Uterus (tissue), 4 donors: ENCODE data around the gene TMC7. TPM values are rescaled to one million over a fixed set of nuclear protein-coding genes. Genes with fewer than 3 reads are reported as not detected.

Experiments used
- DNase-seq, 2 donors: peaks; one replicate each; pipeline ENCODE4 v3.0.0-alpha.2; 2019 to 2020
- H3K27ac ChIP-seq, 2 donors: fragments of 200-600 bp; sonication (generic); 1 replicate in 1 of 2; 2 replicates in 1 of 2; pipeline ENCODE4 v1.5.1; 2016 to 2018
- H3K27me3 ChIP-seq, 2 donors: fragments of 200-600 bp; sonication (generic); one replicate each; pipeline ENCODE4 v1.5.1; 2018 to 2019; ENCODE audit warnings: control low read depth in 1 of 2
- H3K36me3 ChIP-seq, 2 donors: fragments of 200-600 bp; sonication (generic); one replicate each; pipeline ENCODE4 v1.5.1; 2019; ENCODE audit warnings: control low read depth in 1 of 2
- H3K4me1 ChIP-seq, 2 donors: fragments of 200-600 bp; sonication (generic); one replicate each; pipeline ENCODE4 v1.5.1; 2018 to 2019; ENCODE audit warnings: control low read depth in 1 of 2
- H3K4me3 ChIP-seq, 2 donors: fragments of 200-600 bp; sonication (generic); 1 replicate in 1 of 2; 2 replicates in 1 of 2; pipeline ENCODE4 v1.5.1; 2018 to 2019; ENCODE audit warnings: mild to moderate bottlenecking in 1 of 2
- H3K9me3 ChIP-seq, 2 donors: fragments of 200-600 bp; sonication (generic); one replicate each; pipeline ENCODE4 v1.5.1; 2019; ENCODE audit warnings: control low read depth in 1 of 2
- POLR2A ChIP-seq, 2 donors: fragments of 450-650 bp; IDR thresholded peaks; one replicate each; pipeline ENCODE4 v1.6.1; 2016; ENCODE audit warnings: antibody characterized with exemption in 2 of 2, mild to moderate bottlenecking in 1 of 2, moderate library complexity in 1 of 2
- intact Hi-C: fragments of 100-400 bp; cut with DNase I; formaldehyde crosslinking; loops from one replicate; pipeline ENCODE4 v1.15.1; 2023; ENCODE audit warnings: low total_unique reads
- total RNA-seq, 4 donors: library from RNA; depleted of rRNA in 3 of 4; stranded (reverse); fragments of >200 nt in 3 of 4; gene quantifications; one replicate each; pipeline versions ENCODE4 v1.1.0 to v1.2.4, GENCODE V29; 2014 to 2023
- TF ChIP-seq, protein P1 (sequence below), 4 experiments: fragments of 200-600 bp in 2 of 4; fragments of 450-650 bp in 2 of 4; sonication (generic) in 2 of 4; IDR thresholded peaks; one replicate each; pipeline ENCODE4 v1.5.1; 2016 to 2019; ENCODE audit warnings: antibody characterized with exemption in 4 of 4, mild to moderate bottlenecking in 2 of 4, moderate library complexity in 1 of 4
- donor health status: DM: yes; HTN: yes; CAD: no.

The TMC7 gene
- total RNA-seq, 4 donors from 2014 or later: 1.7 to 1.8 TPM; not detected in 2

- no peaks in the 10 kb centered on the region for H3K36me3 ChIP-seq
- peak; percentile 29 to 63 for TF ChIP-seq POLR2A (IDR thresholded peaks at IDR 0.05)
- TF ChIP-seq, protein P1, sequence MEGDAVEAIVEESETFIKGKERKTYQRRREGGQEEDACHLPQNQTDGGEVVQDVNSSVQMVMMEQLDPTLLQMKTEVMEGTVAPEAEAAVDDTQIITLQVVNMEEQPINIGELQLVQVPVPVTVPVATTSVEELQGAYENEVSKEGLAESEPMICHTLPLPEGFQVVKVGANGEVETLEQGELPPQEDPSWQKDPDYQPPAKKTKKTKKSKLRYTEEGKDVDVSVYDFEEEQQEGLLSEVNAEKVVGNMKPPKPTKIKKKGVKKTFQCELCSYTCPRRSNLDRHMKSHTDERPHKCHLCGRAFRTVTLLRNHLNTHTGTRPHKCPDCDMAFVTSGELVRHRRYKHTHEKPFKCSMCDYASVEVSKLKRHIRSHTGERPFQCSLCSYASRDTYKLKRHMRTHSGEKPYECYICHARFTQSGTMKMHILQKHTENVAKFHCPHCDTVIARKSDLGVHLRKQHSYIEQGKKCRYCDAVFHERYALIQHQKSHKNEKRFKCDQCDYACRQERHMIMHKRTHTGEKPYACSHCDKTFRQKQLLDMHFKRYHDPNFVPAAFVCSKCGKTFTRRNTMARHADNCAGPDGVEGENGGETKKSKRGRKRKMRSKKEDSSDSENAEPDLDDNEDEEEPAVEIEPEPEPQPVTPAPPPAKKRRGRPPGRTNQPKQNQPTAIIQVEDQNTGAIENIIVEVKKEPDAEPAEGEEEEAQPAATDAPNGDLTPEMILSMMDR (IDR thresholded peaks at IDR 0.05): peak in 2 of 4 experiments; percentile 17 to 18
- H3K27me3 ChIP-seq: no peaks in the 10 kb centered on the region
- H3K4me3 ChIP-seq: peak within 1 kb of the TSS; percentile 79 to 81
- peaks cover 3 to 4% of the 10 kb centered on the region in 2 donors for H3K4me1 ChIP-seq
- H3K27ac ChIP-seq: peak within 1 kb of the TSS; percentile 98
- peak; percentile 97 to 99 for DNase-seq
- H3K9me3 ChIP-seq: no peaks in the 10 kb centered on the region
- intact Hi-C loops: no loop called here
These were observed 83.9 kb downstream of the TMC7 start, which contains the start of gene COQ7 for GRCh38 chr16:19067349-19068236. Gene COQ7, plus strand, starts transcription at chr16:19067614. Its CDS starts 51 bp downstream, at chr16:19067665.

- TF ChIP-seq, protein P1 (IDR thresholded peaks at IDR 0.05): no peak
- no peak for TF ChIP-seq POLR2A (IDR thresholded peaks at IDR 0.05)
- Histone ChIP-seq H3K27ac (peak overlapping the region; percentile 98), H3K27me3 (no peaks in the 10 kb centered on the region), H3K4me1 (peaks cover 3 to 4% of the 10 kb centered on the region in 2 donors), H3K36me3 (no peaks in the 10 kb centered on the region), H3K9me3 (no peaks in the 10 kb centered on the region), H3K4me3 (peak overlapping the region; percentile 79 to 81)
- intact Hi-C loops: no loop called here
- DNase-seq: no peak
These were observed 84.6 kb downstream of the TMC7 start for GRCh38 chr16:19068237-19068815.

DNA sequence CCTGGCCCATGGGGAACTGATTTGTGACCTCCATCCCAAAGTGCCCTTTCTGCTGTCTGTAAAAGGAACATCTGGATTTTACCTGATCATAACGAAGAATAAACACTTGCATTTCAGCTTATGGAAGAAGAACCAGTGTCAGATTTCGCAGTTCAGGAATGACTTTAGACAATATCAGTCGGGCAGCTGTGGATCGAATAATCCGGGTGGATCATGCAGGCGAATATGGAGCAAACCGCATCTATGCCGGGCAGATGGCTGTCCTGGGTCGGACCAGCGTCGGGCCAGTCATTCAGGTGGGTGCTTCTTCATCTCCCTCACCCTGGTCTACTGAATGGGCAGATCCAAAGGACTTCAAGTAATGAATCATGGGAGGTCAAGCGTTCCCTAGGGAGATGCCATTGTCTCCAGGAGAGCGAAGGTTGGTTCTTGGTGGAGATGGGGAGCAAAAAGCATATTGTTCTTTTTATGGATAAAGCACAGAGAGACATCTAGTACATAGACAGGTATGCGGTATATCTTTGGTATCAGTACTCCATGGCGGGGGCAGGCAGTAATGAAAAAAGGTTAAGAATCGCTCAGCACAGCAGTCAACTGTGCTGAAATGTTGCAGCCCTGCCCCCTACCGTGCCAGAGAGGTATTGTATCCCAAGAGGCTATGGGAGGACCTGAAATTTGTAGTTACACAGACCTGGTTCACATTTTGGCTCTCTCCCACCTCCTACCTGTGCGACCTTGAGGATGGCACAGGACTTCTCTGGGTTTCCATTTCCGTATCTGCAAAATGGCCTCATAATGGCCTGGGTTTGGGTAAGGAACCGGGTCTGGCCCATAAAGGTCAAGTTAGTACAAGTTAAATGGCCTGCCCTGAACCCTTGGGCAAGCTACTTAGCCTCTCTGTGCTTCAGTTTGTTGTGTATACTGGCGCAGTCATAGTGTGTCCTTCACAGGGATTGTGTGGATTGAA is 88.4 kb downstream of the TMC7 start:
- H3K4me1 ChIP-seq: peaks cover 3 to 4% of the 10 kb centered on the region in 2 donors
- no peak for TF ChIP-seq POLR2A (IDR thresholded peaks at IDR 0.05)
- TF ChIP-seq, protein P1 (IDR thresholded peaks at IDR 0.05): peak; percentile 24 to 44 (median 32)
- DNase-seq: no peak
- no peaks in the 10 kb centered on the region for H3K36me3 ChIP-seq
- H3K27me3 ChIP-seq: no peaks in the 10 kb centered on the region
- no peak overlapping the region for H3K4me3 ChIP-seq
- no peak overlapping the region for H3K27ac ChIP-seq
- no peaks in the 10 kb centered on the region for H3K9me3 ChIP-seq
- intact Hi-C loops: no loop called here

DNA sequence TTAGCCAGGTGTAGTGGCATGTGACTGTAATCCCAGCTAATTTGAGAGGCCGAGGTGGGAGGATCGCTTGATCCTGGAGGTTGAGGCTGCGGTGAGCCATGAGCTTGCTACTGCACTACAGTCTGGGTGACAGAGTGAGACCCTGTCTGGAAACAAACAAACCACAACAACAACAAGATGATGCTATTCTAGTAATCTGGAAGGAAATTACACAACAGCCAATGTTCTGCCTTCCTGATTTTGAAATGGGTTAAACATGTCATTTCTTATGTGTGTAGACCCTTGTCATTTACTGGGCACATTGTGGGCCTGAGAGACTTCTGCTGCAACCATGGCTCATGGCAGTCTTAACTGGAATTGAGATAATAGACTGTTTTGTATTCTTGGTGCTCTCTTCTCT is 89.6 kb downstream of the TMC7 start:
- H3K4me3 ChIP-seq: no peak overlapping the region
- TF ChIP-seq POLR2A (IDR thresholded peaks at IDR 0.05): no peak
- TF ChIP-seq, protein P1 (IDR thresholded peaks at IDR 0.05): no peak
- no peaks in the 10 kb centered on the region for H3K36me3 ChIP-seq
- DNase-seq: no peak
- H3K4me1 ChIP-seq: peaks cover 2 to 3% of the 10 kb centered on the region in 2 donors
- no peak overlapping the region for H3K27ac ChIP-seq
- intact Hi-C loops: no loop called here
- H3K9me3 ChIP-seq: no peaks in the 10 kb centered on the region
- no peaks in the 10 kb centered on the region for H3K27me3 ChIP-seq
